ENCODE results near the gene SRGAP1. TPM values are rescaled to one million over a fixed set of nuclear protein-coding genes. Genes with fewer than 3 reads are reported as not detected.

Gene SRGAP1
- total RNA-seq, 1 donor, result 26.1 TPM

DNA sequence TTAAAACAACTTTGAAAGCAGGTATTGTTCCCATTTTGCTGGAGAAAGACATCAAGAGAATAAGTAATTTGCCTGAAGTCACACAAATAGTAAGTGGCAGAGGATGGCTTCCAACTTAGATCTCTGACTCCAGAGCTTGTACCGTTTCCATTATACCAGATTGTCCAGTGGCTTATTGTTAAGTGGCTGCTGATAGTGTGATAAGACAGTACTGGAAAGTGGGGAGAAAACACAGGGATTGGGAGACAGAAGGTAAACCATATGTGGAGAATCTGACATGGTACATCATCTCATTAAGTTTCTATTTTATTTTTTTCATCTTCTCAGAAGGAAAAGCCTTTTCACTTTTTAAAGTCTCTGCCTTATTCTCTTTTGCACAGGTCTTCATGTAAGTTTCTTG is 108.5 kb downstream of the SRGAP1 start:
- Histone ChIP-seq H3K27ac (ENCODE audit: low read depth, low read length) (no peak overlapping the region), H3K79me2 (ENCODE audit: insufficient read depth, low read length) (peaks cover 81% of the 10 kb centered on the region), H3K27me3 (ENCODE audit: insufficient read depth, low read length) (no peaks in the 10 kb centered on the region), H3K4me2 (ENCODE audit: insufficient read depth, low read length) (no peak overlapping the region), H3K4me1 (ENCODE audit: insufficient read depth, low read length) (peaks cover 8% of the 10 kb centered on the region), H4K20me1 (ENCODE audit: insufficient read depth, low read length) (peaks cover 24% of the 10 kb centered on the region), H3K9me3 (ENCODE audit: low read depth, low read length) (no peaks in the 10 kb centered on the region), H3K36me3 (ENCODE audit: insufficient read depth, low read length) (no peaks in the 10 kb centered on the region), H2AFZ (ENCODE audit: low read length) (no peak overlapping the region), H3K4me3 (ENCODE audit: insufficient read depth, low read length) (no peak overlapping the region)
- TF ChIP-seq, protein P1, sequence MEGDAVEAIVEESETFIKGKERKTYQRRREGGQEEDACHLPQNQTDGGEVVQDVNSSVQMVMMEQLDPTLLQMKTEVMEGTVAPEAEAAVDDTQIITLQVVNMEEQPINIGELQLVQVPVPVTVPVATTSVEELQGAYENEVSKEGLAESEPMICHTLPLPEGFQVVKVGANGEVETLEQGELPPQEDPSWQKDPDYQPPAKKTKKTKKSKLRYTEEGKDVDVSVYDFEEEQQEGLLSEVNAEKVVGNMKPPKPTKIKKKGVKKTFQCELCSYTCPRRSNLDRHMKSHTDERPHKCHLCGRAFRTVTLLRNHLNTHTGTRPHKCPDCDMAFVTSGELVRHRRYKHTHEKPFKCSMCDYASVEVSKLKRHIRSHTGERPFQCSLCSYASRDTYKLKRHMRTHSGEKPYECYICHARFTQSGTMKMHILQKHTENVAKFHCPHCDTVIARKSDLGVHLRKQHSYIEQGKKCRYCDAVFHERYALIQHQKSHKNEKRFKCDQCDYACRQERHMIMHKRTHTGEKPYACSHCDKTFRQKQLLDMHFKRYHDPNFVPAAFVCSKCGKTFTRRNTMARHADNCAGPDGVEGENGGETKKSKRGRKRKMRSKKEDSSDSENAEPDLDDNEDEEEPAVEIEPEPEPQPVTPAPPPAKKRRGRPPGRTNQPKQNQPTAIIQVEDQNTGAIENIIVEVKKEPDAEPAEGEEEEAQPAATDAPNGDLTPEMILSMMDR (IDR thresholded peaks at IDR 0.05; ENCODE audit: extremely low read depth, low read depth, low read length), result no peak
- DNase-seq (ENCODE audit: insufficient read length, low spot score, missing footprints), result no peak

DNA sequence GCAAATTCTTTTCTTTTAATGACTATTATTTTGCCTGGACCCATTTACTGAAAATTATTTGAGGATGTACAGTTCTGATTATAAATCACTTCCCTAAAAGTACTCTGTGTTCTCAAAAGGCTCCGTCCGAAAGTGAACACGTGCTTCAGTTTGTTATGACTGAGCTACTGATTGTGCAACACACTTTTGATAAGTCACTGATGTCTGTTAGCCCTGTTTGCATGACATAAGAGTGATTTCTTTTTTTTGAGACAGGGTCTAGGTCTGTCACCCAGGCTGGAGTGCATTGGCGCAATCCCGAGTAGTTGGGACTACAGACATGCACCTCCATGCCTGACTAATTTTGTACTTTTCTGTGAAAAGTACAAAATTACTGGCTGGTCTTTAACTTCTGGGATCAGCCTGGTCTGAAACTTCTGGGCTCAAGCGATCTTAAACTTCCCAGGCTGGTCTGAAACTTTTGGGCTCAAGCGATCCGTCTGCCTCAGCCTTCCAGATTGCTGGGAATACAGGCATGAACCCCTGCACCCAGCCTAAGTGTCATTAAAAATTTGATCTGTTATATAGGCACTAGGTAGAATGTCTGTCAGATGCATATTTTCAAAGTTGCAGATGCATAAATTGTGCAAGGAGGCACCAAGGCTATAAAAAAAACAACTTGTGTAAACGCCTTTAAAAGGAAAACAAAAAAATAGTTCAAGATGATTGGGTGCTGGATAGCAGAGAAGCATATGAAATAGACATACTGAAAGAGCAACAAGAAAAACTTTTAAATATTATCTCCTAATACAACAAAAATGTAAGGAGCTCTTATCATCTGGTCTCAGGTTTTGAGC is 111.5 kb downstream of the SRGAP1 start:
- Histone ChIP-seq H2AFZ (ENCODE audit: low read length) (no peak overlapping the region), H3K79me2 (ENCODE audit: insufficient read depth, low read length) (peaks cover 90% of the 10 kb centered on the region), H3K36me3 (ENCODE audit: insufficient read depth, low read length) (no peaks in the 10 kb centered on the region), H3K27me3 (ENCODE audit: insufficient read depth, low read length) (no peaks in the 10 kb centered on the region), H3K4me2 (ENCODE audit: insufficient read depth, low read length) (peak overlapping the region; percentile 39), H3K9me3 (ENCODE audit: low read depth, low read length) (no peaks in the 10 kb centered on the region), H3K27ac (ENCODE audit: low read depth, low read length) (no peak overlapping the region), H3K4me1 (ENCODE audit: insufficient read depth, low read length) (peaks cover 10% of the 10 kb centered on the region), H3K4me3 (ENCODE audit: insufficient read depth, low read length) (no peak overlapping the region), H4K20me1 (ENCODE audit: insufficient read depth, low read length) (peaks cover 27% of the 10 kb centered on the region)
- TF ChIP-seq, protein P1 (IDR thresholded peaks at IDR 0.05; ENCODE audit: extremely low read depth, low read depth, low read length), result no peak
- peak; percentile 59 for DNase-seq (ENCODE audit: insufficient read length, low spot score, missing footprints)

DNA sequence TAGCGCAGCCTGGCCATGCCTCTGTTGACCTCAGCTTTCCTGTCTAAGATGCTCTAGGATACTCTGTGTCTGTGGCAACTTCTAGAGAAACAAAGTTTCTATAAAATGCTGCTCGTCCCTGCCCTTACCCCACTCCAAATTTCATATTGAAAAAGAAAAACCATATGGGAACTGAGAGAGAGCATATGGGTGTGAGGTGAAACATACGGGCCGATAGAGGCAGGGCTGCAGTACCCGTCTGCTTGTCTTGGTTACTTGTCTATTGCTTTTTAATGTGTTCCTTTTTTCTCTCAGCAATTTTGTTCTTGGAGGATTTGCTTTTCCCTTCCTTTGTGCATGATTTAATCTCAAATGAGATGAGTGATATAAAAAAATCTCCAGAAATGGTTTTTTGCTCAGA is 113.0 kb downstream of the SRGAP1 start:
- TF ChIP-seq, protein P1 (IDR thresholded peaks at IDR 0.05; ENCODE audit: extremely low read depth, low read depth, low read length), result no peak
- H2AFZ ChIP-seq (ENCODE audit: low read length), result no peak overlapping the region
- no peaks in the 10 kb centered on the region for H3K27me3 ChIP-seq (ENCODE audit: insufficient read depth, low read length)
- H3K4me3 ChIP-seq (ENCODE audit: insufficient read depth, low read length), result no peak overlapping the region
- peaks cover 18% of the 10 kb centered on the region for H3K4me1 ChIP-seq (ENCODE audit: insufficient read depth, low read length)
- no peaks in the 10 kb centered on the region for H3K36me3 ChIP-seq (ENCODE audit: insufficient read depth, low read length)
- no peak overlapping the region for H3K27ac ChIP-seq (ENCODE audit: low read depth, low read length)
- H3K9me3 ChIP-seq (ENCODE audit: low read depth, low read length), result no peaks in the 10 kb centered on the region
- H3K4me2 ChIP-seq (ENCODE audit: insufficient read depth, low read length), result no peak overlapping the region
- peaks cover 22% of the 10 kb centered on the region for H4K20me1 ChIP-seq (ENCODE audit: insufficient read depth, low read length)
- H3K79me2 ChIP-seq (ENCODE audit: insufficient read depth, low read length), result peaks cover 91% of the 10 kb centered on the region
- DNase-seq (ENCODE audit: insufficient read length, low spot score, missing footprints), result no peak

DNA sequence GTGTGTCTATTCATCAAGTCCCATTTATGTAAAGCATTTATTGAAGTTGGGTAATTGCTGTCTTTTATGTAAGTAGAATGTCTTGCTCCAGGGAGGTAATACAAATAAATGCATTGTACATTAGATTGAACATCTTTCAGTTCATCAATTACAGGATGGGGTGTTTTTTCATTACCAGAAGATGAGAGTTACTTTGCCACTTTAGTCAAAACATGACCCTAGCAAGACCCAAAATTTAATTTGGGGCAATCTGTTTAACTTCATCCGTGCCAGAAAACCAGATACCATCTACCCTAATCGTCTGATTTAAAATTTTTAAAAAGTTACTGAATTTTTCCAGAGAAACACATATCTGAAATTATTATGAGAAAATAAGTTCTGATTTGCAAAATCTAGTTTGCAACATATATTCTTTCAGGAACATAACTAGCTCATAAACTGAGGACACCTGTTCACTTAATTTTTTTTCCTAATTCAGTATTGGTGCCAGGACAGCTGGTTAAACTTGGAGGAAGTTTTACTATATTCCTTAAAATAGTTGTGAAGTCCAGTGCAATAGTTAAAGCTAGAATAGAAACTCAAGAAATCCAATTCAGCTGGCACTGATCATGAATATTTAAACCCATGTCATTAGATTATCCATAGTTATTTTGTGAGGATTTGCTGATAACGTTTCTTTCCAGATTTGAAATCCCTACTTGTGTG is 114.5 kb downstream of the SRGAP1 start:
- Histone ChIP-seq H3K36me3 (ENCODE audit: insufficient read depth, low read length) (no peaks in the 10 kb centered on the region), H3K9me3 (ENCODE audit: low read depth, low read length) (no peaks in the 10 kb centered on the region), H3K79me2 (ENCODE audit: insufficient read depth, low read length) (peaks cover 88% of the 10 kb centered on the region), H2AFZ (ENCODE audit: low read length) (no peak overlapping the region), H3K4me1 (ENCODE audit: insufficient read depth, low read length) (peaks cover 22% of the 10 kb centered on the region), H3K27me3 (ENCODE audit: insufficient read depth, low read length) (no peaks in the 10 kb centered on the region), H3K4me2 (ENCODE audit: insufficient read depth, low read length) (no peak overlapping the region), H3K27ac (ENCODE audit: low read depth, low read length) (no peak overlapping the region), H3K4me3 (ENCODE audit: insufficient read depth, low read length) (no peak overlapping the region), H4K20me1 (ENCODE audit: insufficient read depth, low read length) (peaks cover 22% of the 10 kb centered on the region)
- TF ChIP-seq, protein P1 (IDR thresholded peaks at IDR 0.05; ENCODE audit: extremely low read depth, low read depth, low read length), result no peak
- DNase-seq (ENCODE audit: insufficient read length, low spot score, missing footprints), result no peak
